ENCODE results near the gene EXD3.

GRCh38 chr9:137278061-137278701, 144.8 kb downstream of the EXD3 start:
- TF ChIP-seq CTCF (IDR thresholded peaks at IDR 0.05) (no peak), MEF2A (IDR thresholded peaks at IDR 0.05; ENCODE audit: borderline replicate concordance, low read depth) (no peak), EP300 (IDR thresholded peaks at IDR 0.05; ENCODE audit: borderline replicate concordance in 1 of 2, low read depth in 1 of 2, low read length in 1 of 2) (no peak), RCOR1 (IDR thresholded peaks at IDR 0.05; ENCODE audit: low read length) (no peak), YY1 (IDR thresholded peaks at IDR 0.05; ENCODE audit: low read depth) (no peak), NRF1 (IDR thresholded peaks at IDR 0.05; ENCODE audit: low read depth, low read length) (no peak), REST (IDR thresholded peaks at IDR 0.05; ENCODE audit: low read depth, low read length) (no peak), MAX (IDR thresholded peaks at IDR 0.05; ENCODE audit: low read depth) (no peak), PBX3 (IDR thresholded peaks at IDR 0.05) (no peak), POLR2AphosphoS5 (IDR thresholded peaks at IDR 0.05; ENCODE audit: low read depth, low read length) (no peak), MXI1 (IDR thresholded peaks at IDR 0.05; ENCODE audit: low read depth, low read length) (no peak), FOXJ3 (CRISPR knock-in tag; IDR thresholded peaks at IDR 0.05) (no peak), TAF1 (IDR thresholded peaks at IDR 0.05; ENCODE audit: borderline replicate concordance, low read depth, low read length) (no peak), JUND (IDR thresholded peaks at IDR 0.05) (no peak)

Measured in SK-N-SH (cell line).